GM12891 (cell line): ENCODE data around the gene CCT2.

ENCODE experiments used
- PAX5 ChIP-seq: IDR thresholded peaks from 2 replicates; pipeline ENCODE4 v1.6.1; 2011; ENCODE audit warnings: low read length, moderate library complexity, mild to moderate bottlenecking; ENCODE audit not compliant: insufficient read depth, severe bottlenecking
- POLR2A ChIP-seq: IDR thresholded peaks from 2 replicates; pipeline ENCODE4 v1.6.1; 2011; ENCODE audit warnings: low read depth, low read length, control low read depth
- POLR2AphosphoS5 ChIP-seq: IDR thresholded peaks from 2 replicates; pipeline ENCODE4 v1.6.1; 2011; ENCODE audit warnings: low read depth, low read length, control low read depth
- POU2F2 ChIP-seq: IDR thresholded peaks from 2 replicates; pipeline ENCODE4 v1.6.1; 2011; ENCODE audit warnings: low read depth, mild to moderate bottlenecking, control low read depth, low read length, moderate library complexity
- SPI1 ChIP-seq: IDR thresholded peaks from 2 replicates; pipeline ENCODE4 v1.6.1; 2011; ENCODE audit warnings: low read depth, low read length, control low read depth
- TAF1 ChIP-seq: IDR thresholded peaks from 2 replicates; pipeline ENCODE4 v1.6.1; 2011; ENCODE audit warnings: low read depth, low read length, control low read depth

- TF ChIP-seq POLR2A: no peak
- no peak for TF ChIP-seq SPI1
- no peak for TF ChIP-seq TAF1
- TF ChIP-seq POLR2AphosphoS5: no peak
- TF ChIP-seq POU2F2: no peak
- no peak for TF ChIP-seq PAX5
Measured at GRCh38 chr12:69544087-69544486, 41.2 kb upstream of the CCT2 start.
